H1 (cell line): ENCODE measurements around the gene MRFAP1. TPM values are rescaled to one million over a fixed set of nuclear protein-coding genes. Genes with fewer than 3 reads are reported as not detected.

ENCODE experiments used
- CTCF ChIA-PET: fragments of 300-600 bp; sonication (Branson Sonifier 250); formaldehyde crosslinking; loops from one replicate; lab custom pipeline; 2021; ENCODE audit not compliant: partially characterized antibody; lab: Charles Lee
- POLR2A ChIA-PET: fragments of 300-600 bp; sonication (Branson Sonifier 250); formaldehyde crosslinking; loops from one replicate; lab custom pipeline; 2021; ENCODE audit warnings: inconsistent platforms; ENCODE audit not compliant: partially characterized antibody; lab: Charles Lee
- DNase-seq, 2 experiments: peaks; one replicate each; pipeline versions ENCODE4 v3.0.0 to v3.0.0-alpha.2; 2010 to 2022; ENCODE audit warnings: low spot score in 2 of 2, low read depth in 1 of 2, mixed read lengths in 1 of 2
- FAIRE-seq: peaks from 2 replicates; lab custom pipeline; 2011; peaks lifted over from hg19 to GRCh38; lab: Jason Lieb, UNC
- H2AFZ ChIP-seq: 2 replicates; pipeline ENCODE4 v1.8.1; 2012; ENCODE audit warnings: low read length, inconsistent platforms
- H2AK5ac ChIP-seq: 2 replicates; pipeline ENCODE4 v1.6.1; 2013; ENCODE audit warnings: low read depth, low read length
- H2BK120ac ChIP-seq: replicated peaks from 2 replicates; pipeline ENCODE3; 2013; ENCODE audit warnings: low read depth, low read length, inconsistent platforms
- H2BK12ac ChIP-seq: 2 replicates; pipeline ENCODE4 v1.6.1; 2013; ENCODE audit warnings: low read depth, low read length
- H2BK15ac ChIP-seq: 2 replicates; pipeline ENCODE4 v1.6.1; 2013; ENCODE audit warnings: low read length
- H2BK20ac ChIP-seq: 2 replicates; pipeline ENCODE4 v1.6.1; 2013; ENCODE audit warnings: low read length
- H2BK5ac ChIP-seq: 2 replicates; pipeline ENCODE4 v1.6.1; 2013; ENCODE audit warnings: low read depth, low read length
- H3K14ac ChIP-seq: 2 replicates; pipeline ENCODE4 v1.6.1; 2013; ENCODE audit warnings: inconsistent platforms; ENCODE audit not compliant: insufficient read length
- H3K18ac ChIP-seq: 2 replicates; pipeline ENCODE4 v1.6.1; 2013; ENCODE audit warnings: low read length; ENCODE audit errors: extremely low read depth
- H3K23ac ChIP-seq: 2 replicates; pipeline ENCODE4 v1.6.1; 2013; ENCODE audit warnings: inconsistent platforms; ENCODE audit not compliant: insufficient read length
- H3K23me2 ChIP-seq: 2 replicates; pipeline ENCODE4 v1.6.1; 2013; ENCODE audit warnings: low read depth, low read length
- H3K27ac ChIP-seq: 2 replicates; pipeline ENCODE4 v1.6.1; 2011; ENCODE audit warnings: low read depth, low read length, inconsistent platforms
- H3K27me3 ChIP-seq, 4 experiments: replicated peaks in 1 of 4; 1 replicate in 1 of 4; 2 replicates in 3 of 4; pipeline versions ENCODE4 v1.6.1 to v1.8.1; 2011 to 2013; ENCODE audit warnings: low read length in 3 of 4, mild to moderate bottlenecking in 3 of 4, inconsistent platforms in 2 of 4, mixed read lengths in 2 of 4, moderate library complexity in 1 of 4; ENCODE audit not compliant: control insufficient read depth in 3 of 4, insufficient read depth in 3 of 4; ENCODE audit errors: extremely low read depth in 1 of 4
- H3K36me3 ChIP-seq, 4 experiments: 2 replicates each; pipeline versions ENCODE4 v1.6.1 to v1.8.1; 2011 to 2013; ENCODE audit warnings: mild to moderate bottlenecking in 4 of 4, low read length in 3 of 4, moderate library complexity in 2 of 4, control low read depth in 1 of 4, inconsistent platforms in 1 of 4; ENCODE audit not compliant: insufficient read depth in 4 of 4, control insufficient read depth in 2 of 4
- H3K4ac ChIP-seq: replicated peaks from 2 replicates; pipeline ENCODE3; 2013; ENCODE audit warnings: low read length, low read depth, mixed read lengths, inconsistent platforms; ENCODE audit not compliant: insufficient read length
- H3K4me1 ChIP-seq, 4 experiments: replicated peaks in 1 of 4; 1 replicate in 1 of 4; 2 replicates in 3 of 4; pipeline versions ENCODE4 v1.6.1 to v1.8.1; 2011 to 2013; ENCODE audit warnings: low read length in 3 of 4, inconsistent platforms in 2 of 4, mixed read lengths in 1 of 4; ENCODE audit not compliant: insufficient read depth in 4 of 4, control insufficient read depth in 3 of 4
- H3K4me2 ChIP-seq, 2 experiments: 2 replicates each; pipeline versions ENCODE4 v1.6.1 to v1.8.1; 2011 to 2013; ENCODE audit warnings: low read depth in 2 of 2, low read length in 2 of 2, control low read depth in 1 of 2, inconsistent platforms in 1 of 2, mild to moderate bottlenecking in 1 of 2; ENCODE audit not compliant: insufficient read depth in 1 of 2
- H3K4me3 ChIP-seq, 4 experiments: fragments of 200-600, 300-600 bp in 1 of 4; sonication (generic), shearing (Covaris generic), sonication (Bioruptor Twin) in 1 of 4; 2 replicates each; pipeline versions ENCODE4 v1.5.1 to v1.8.1; 2011 to 2016; ENCODE audit warnings: low read length in 4 of 4, low read depth in 3 of 4, control low read depth in 2 of 4, inconsistent platforms in 2 of 4, mild to moderate bottlenecking in 2 of 4, mixed read lengths in 1 of 4, moderate library complexity in 1 of 4; ENCODE audit not compliant: insufficient read depth in 2 of 4; ENCODE audit errors: extremely low read depth in 1 of 4
- H3K56ac ChIP-seq: replicated peaks from 2 replicates; pipeline ENCODE3; 2013; ENCODE audit warnings: low read depth, mild to moderate bottlenecking, mixed read lengths, low read length, inconsistent platforms; ENCODE audit not compliant: insufficient read length
- H3K79me1 ChIP-seq: 2 replicates; pipeline ENCODE4 v1.6.1; 2013; ENCODE audit warnings: low read depth, low read length, control low read depth
- H3K79me2 ChIP-seq, 2 experiments: 2 replicates each; pipeline versions ENCODE4 v1.6.1 to v1.8.1; 2012 to 2013; ENCODE audit warnings: low read length in 2 of 2, mild to moderate bottlenecking in 2 of 2, inconsistent platforms in 1 of 2; ENCODE audit not compliant: insufficient read depth in 2 of 2, control insufficient read depth in 1 of 2
- H3K9ac ChIP-seq, 4 experiments: replicated peaks in 1 of 4; 1 replicate in 1 of 4; 2 replicates in 3 of 4; pipeline versions ENCODE4 v1.6.1 to v1.8.1; 2011 to 2013; ENCODE audit warnings: low read depth in 3 of 4, low read length in 3 of 4, control low read depth in 2 of 4, mild to moderate bottlenecking in 2 of 4, moderate library complexity in 2 of 4, inconsistent platforms in 1 of 4; ENCODE audit errors: extremely low read depth in 1 of 4
- H3K9me3 ChIP-seq, 2 experiments: 2 replicates each; pipeline versions ENCODE4 v1.6.1 to v1.8.1; 2012 to 2013; ENCODE audit warnings: mild to moderate bottlenecking in 2 of 2, moderate library complexity in 2 of 2, control low read depth in 1 of 2, inconsistent platforms in 1 of 2, low read depth in 1 of 2, low read length in 1 of 2, mixed read lengths in 1 of 2; ENCODE audit not compliant: insufficient read depth in 2 of 2
- H4K20me1 ChIP-seq, 2 experiments: replicated peaks in 1 of 2; 2 replicates each; pipeline versions ENCODE3 to v1.8.1; 2011 to 2013; ENCODE audit warnings: inconsistent platforms in 2 of 2, low read length in 2 of 2, mild to moderate bottlenecking in 1 of 2; ENCODE audit not compliant: insufficient read depth in 2 of 2, control insufficient read depth in 1 of 2
- H4K5ac ChIP-seq: 2 replicates; pipeline ENCODE4 v1.6.1; 2013; ENCODE audit warnings: low read length, low read depth, mixed read lengths, inconsistent platforms; ENCODE audit not compliant: insufficient read length
- H4K8ac ChIP-seq: 2 replicates; pipeline ENCODE4 v1.8.0; 2013; ENCODE audit warnings: mild to moderate bottlenecking, moderate library complexity, low read length, inconsistent platforms; ENCODE audit not compliant: insufficient read depth; ENCODE audit errors: extremely low read depth
- H4K91ac ChIP-seq: replicated peaks from 2 replicates; pipeline ENCODE3; 2013; ENCODE audit warnings: low read length, mixed read lengths, inconsistent platforms; ENCODE audit not compliant: insufficient read length
- BACH1 ChIP-seq: IDR thresholded peaks from 2 replicates; pipeline ENCODE4 v1.6.1; 2012; ENCODE audit warnings: low read length, improper control_type of control experiment
- BRCA1 ChIP-seq: IDR thresholded peaks from 2 replicates; pipeline ENCODE4 v1.6.1; 2012; ENCODE audit warnings: low read depth, low read length, improper control_type of control experiment
- CHD1 ChIP-seq: IDR thresholded peaks from 2 replicates; pipeline ENCODE4 v1.6.1; 2012; ENCODE audit warnings: low read depth, low read length, improper control_type of control experiment
- JUN ChIP-seq: IDR thresholded peaks from 2 replicates; pipeline ENCODE4 v1.6.1; 2011; ENCODE audit warnings: low read depth, mild to moderate bottlenecking, improper control_type of control experiment, low read length
- KDM1A ChIP-seq: fragments of 200-600, 300-600 bp; sonication (generic); IDR thresholded peaks from 2 replicates; pipeline ENCODE4 v1.7.1; 2016; ENCODE audit warnings: mild to moderate bottlenecking, low read length, borderline replicate concordance
- KDM5A ChIP-seq: fragments of 200-600 bp; IDR thresholded peaks from 2 replicates; pipeline ENCODE4 v1.7.1; 2012; ENCODE audit warnings: mild to moderate bottlenecking, low read length, inconsistent platforms, mixed read lengths
- RXRA ChIP-seq: IDR thresholded peaks from 2 replicates; pipeline ENCODE4 v1.6.1; 2011; ENCODE audit warnings: low read depth, mild to moderate bottlenecking, low read length, moderate library complexity; ENCODE audit not compliant: insufficient read depth
- SIX5 ChIP-seq: IDR thresholded peaks from 2 replicates; pipeline ENCODE4 v1.6.1; 2011; ENCODE audit warnings: mild to moderate bottlenecking, low read depth, low read length
- SRF ChIP-seq: IDR thresholded peaks from 2 replicates; pipeline ENCODE4 v1.6.1; 2011; ENCODE audit warnings: mild to moderate bottlenecking, low read depth, low read length, moderate library complexity
- TBP ChIP-seq: IDR thresholded peaks from 2 replicates; pipeline ENCODE4 v1.6.1; 2011; ENCODE audit warnings: low read depth, low read length, improper control_type of control experiment
- WGBS, 2 experiments: shearing (Covaris generic) in 1 of 2; methylation state at CpG; one replicate each; pipeline versions ENCODE4 v1.1.6 to v1.1.7; 2013 to 2015; ENCODE audit warnings: low lambda C conversion rate in 2 of 2, mixed read lengths in 2 of 2, inconsistent platforms in 1 of 2, low coverage in 1 of 2, missing lambda C conversion rate in 1 of 2; ENCODE audit not compliant: insufficient replicate concordance in 2 of 2, insufficient coverage in 1 of 2, insufficient read length in 1 of 2; ENCODE audit errors: extremely low coverage in 1 of 2, missing lambda C conversion rate in 1 of 2; 5-methylcytosine and 5-hydroxymethylcytosine counted together
- polyA plus RNA-seq, 7 experiments: library from polyadenylated mRNA; depleted of rRNA in 3 of 7; stranded (reverse) in 5 of 7; unstranded in 2 of 7; fragments of >200 nt in 5 of 7; fragments of 200-250 nt in 2 of 7; gene quantifications; 1 replicate in 5 of 7; 2 replicates in 1 of 7; 4 replicates in 1 of 7; pipeline versions ENCODE4 v1.2.1 to v1.2.3, GENCODE V29; 2011 to 2013; ENCODE audit warnings: missing spikeins in 2 of 7, mixed read lengths in 2 of 7
- total RNA-seq: library from RNA; stranded (reverse); fragmentation: NEBNext Ultra II Directional; extraction: Animal tissue kit (Norgen Biotek cat#: 25700); gene quantifications from 2 replicates; pipeline ENCODE4 v1.2.1, GENCODE V29; 2021
- TF ChIP-seq, protein P1 (sequence below): IDR thresholded peaks from 2 replicates; pipeline ENCODE4 v1.6.1; 2012; ENCODE audit warnings: low read length, inconsistent platforms
- TF ChIP-seq, protein P2 (sequence below): IDR thresholded peaks from 2 replicates; pipeline ENCODE4 v1.6.1; 2011; ENCODE audit warnings: low read length, improper control_type of control experiment

Gene MRFAP1
- total and polyA plus RNA-seq, 2 of the 8 experiments (the other 6 are each of a cell fraction or from before 2014, with no cell fraction given) = 108 to 307 TPM

DNA sequence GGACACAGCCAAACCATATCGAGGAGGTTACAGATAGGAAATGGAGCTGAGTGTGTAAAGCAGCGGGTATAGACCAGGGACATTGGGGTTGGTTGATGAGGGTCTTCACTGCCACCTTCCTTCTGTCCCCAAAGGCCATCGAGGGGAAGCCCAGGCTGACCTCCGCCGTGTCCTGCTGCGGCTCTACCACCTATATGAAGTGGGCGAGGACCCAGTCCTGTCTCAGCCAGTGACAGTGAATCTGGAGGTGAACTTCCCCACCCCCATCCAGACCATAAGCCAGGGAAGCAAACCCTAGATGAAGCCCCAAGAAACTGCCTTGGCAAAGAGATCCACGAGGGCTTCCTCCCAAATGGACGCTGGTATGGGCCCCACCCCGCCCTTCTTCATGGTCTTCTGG is 23.2 kb upstream of the MRFAP1 start:
- DNase-seq (no peak), FAIRE-seq (no peak)
- Histone ChIP-seq H2BK20ac (no peak overlapping the region), H2BK12ac (no peak overlapping the region), H4K5ac (no peak overlapping the region), H3K23ac (no peak overlapping the region), H2AK5ac (no peak overlapping the region), H3K4ac (no peak overlapping the region), H3K79me2 (no peaks in the 10 kb centered on the region), H3K27ac (no peak overlapping the region), H3K9me3 (no peaks in the 10 kb centered on the region), H3K23me2 (no peaks in the 10 kb centered on the region; the same call in 1 of the 2 replicates), H2BK120ac (no peak overlapping the region), H3K18ac (no peak overlapping the region), H3K4me1 (no peaks in the 10 kb centered on the region), H2BK15ac (no peak overlapping the region), H4K20me1 (peaks cover 0 to 9% of the 10 kb centered on the region in 2 experiments), H3K27me3 (no peaks in the 10 kb centered on the region), H4K8ac (no peak overlapping the region), H3K4me2 (no peak overlapping the region), H3K9ac (no peak overlapping the region), H3K4me3 (no peak overlapping the region), H3K36me3 (no peaks in the 10 kb centered on the region; a peak in 1 of 8 replicates), H3K56ac (no peak overlapping the region), H2AFZ (no peak overlapping the region), H2BK5ac (no peak overlapping the region), H4K91ac (no peak overlapping the region), H3K79me1 (no peaks in the 10 kb centered on the region), H3K14ac (no peak overlapping the region)
- CTCF ChIA-PET = interaction anchor here (0.6 to 1.4 kb wide), 3 partner anchors 58 to 466 kb away, joined by 3 to 4 read pairs (median 4); no protein-coding TSS in a partner anchor
- POLR2A ChIA-PET = interaction anchor here (1.1 to 1.5 kb wide), 2 partner anchors 13 to 92 kb away, joined by 3 read pairs; no protein-coding TSS in a partner anchor
- 94% methylated on average over 10 of the region's 10 CpGs; no CpG with 5 or more reads in 1 of the 2 experiments for WGBS, 2 experiments
- no peak for TF ChIP-seq SRF
- TF ChIP-seq BACH1 = no peak
- TF ChIP-seq, protein P1, sequence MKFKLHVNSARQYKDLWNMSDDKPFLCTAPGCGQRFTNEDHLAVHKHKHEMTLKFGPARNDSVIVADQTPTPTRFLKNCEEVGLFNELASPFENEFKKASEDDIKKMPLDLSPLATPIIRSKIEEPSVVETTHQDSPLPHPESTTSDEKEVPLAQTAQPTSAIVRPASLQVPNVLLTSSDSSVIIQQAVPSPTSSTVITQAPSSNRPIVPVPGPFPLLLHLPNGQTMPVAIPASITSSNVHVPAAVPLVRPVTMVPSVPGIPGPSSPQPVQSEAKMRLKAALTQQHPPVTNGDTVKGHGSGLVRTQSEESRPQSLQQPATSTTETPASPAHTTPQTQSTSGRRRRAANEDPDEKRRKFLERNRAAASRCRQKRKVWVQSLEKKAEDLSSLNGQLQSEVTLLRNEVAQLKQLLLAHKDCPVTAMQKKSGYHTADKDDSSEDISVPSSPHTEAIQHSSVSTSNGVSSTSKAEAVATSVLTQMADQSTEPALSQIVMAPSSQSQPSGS = no peak
- TF ChIP-seq KDM5A = no peak
- TF ChIP-seq JUN = no peak
- TF ChIP-seq TBP = no peak
- TF ChIP-seq, protein P2, sequence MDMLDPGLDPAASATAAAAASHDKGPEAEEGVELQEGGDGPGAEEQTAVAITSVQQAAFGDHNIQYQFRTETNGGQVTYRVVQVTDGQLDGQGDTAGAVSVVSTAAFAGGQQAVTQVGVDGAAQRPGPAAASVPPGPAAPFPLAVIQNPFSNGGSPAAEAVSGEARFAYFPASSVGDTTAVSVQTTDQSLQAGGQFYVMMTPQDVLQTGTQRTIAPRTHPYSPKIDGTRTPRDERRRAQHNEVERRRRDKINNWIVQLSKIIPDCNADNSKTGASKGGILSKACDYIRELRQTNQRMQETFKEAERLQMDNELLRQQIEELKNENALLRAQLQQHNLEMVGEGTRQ = no peak
- no peak for TF ChIP-seq RXRA
- no peak for TF ChIP-seq CHD1
- no peak for TF ChIP-seq BRCA1
- no peak for TF ChIP-seq SIX5
- no peak for TF ChIP-seq KDM1A
